OCI-LY7 (cell line): ENCODE measurements around the gene EPHA8. TPM values are rescaled to one million over a fixed set of nuclear protein-coding genes. Genes with fewer than 3 reads are reported as not detected.

Source experiments
- BruUV-seq: library from RNA; stranded (reverse); fragments of 400-500 nt; replicated peaks from 2 replicates; lab custom pipeline; 2021; lab: Mats Ljungman, UMichigan
- CTCF ChIA-PET: fragments of 300-600 bp; sonication (Branson Sonifier 250); formaldehyde crosslinking; loops from one replicate; lab custom pipeline; 2022; ENCODE audit warnings: antibody characterized with exemption; ENCODE audit not compliant: unreplicated experiment; lab: Charles Lee
- POLR2A ChIA-PET: fragments of 300-600 bp; sonication (Branson Sonifier 250); formaldehyde crosslinking; loops from one replicate; lab custom pipeline; 2022; ENCODE audit warnings: antibody characterized with exemption; lab: Charles Lee
- DNase-seq: peaks from one replicate; pipeline ENCODE4 v3.0.0-alpha.2; 2015; ENCODE audit warnings: low spot score
- H2AFZ ChIP-seq: fragments of 200-600 bp; sonication (generic), shearing (Covaris generic); 2 replicates; pipeline ENCODE4 v1.6.1; 2014; ENCODE audit warnings: mild to moderate bottlenecking, antibody characterized with exemption, low read length, moderate library complexity
- H3K27ac ChIP-seq: fragments of 200-600 bp; sonication (generic); 2 replicates; pipeline ENCODE4 v1.5.1; 2014; ENCODE audit warnings: mixed run types, low read depth, mild to moderate bottlenecking, moderate library complexity, low read length, inconsistent platforms; ENCODE audit not compliant: poor library complexity, severe bottlenecking
- H3K36me3 ChIP-seq: fragments of 200-600 bp; sonication (generic); 2 replicates; pipeline ENCODE4 v1.6.1; 2014; ENCODE audit warnings: mild to moderate bottlenecking, antibody characterized with exemption, low read length, moderate library complexity, mixed read lengths; ENCODE audit not compliant: insufficient read depth
- H3K4me1 ChIP-seq: fragments of 200-600 bp; sonication (generic); 2 replicates; pipeline ENCODE4 v1.5.1; 2014; ENCODE audit warnings: mild to moderate bottlenecking, low read length; ENCODE audit not compliant: insufficient read depth, poor library complexity, severe bottlenecking
- H3K4me2 ChIP-seq: fragments of 200-600 bp; sonication (generic); 2 replicates; pipeline ENCODE4 v1.6.1; 2014; ENCODE audit warnings: mild to moderate bottlenecking, low read length
- H3K4me3 ChIP-seq: fragments of 200-600 bp; sonication (generic); 2 replicates; pipeline ENCODE4 v1.5.1; 2014; ENCODE audit warnings: mild to moderate bottlenecking, low read depth, low read length; ENCODE audit not compliant: poor library complexity, severe bottlenecking
- H3K79me2 ChIP-seq: fragments of 200-600 bp; sonication (generic); 2 replicates; pipeline ENCODE4 v1.6.1; 2016; ENCODE audit warnings: low read depth, mild to moderate bottlenecking, low read length, moderate library complexity, mixed read lengths; ENCODE audit not compliant: insufficient read depth
- H3K9me2 ChIP-seq: fragments of 200-600 bp; sonication (generic); 2 replicates; pipeline ENCODE4 v1.6.1; 2016; ENCODE audit warnings: mild to moderate bottlenecking, low read length, mixed read lengths; ENCODE audit not compliant: insufficient read depth
- H3K9me3 ChIP-seq: fragments of 200-600 bp; sonication (generic); 2 replicates; pipeline ENCODE4 v1.6.1; 2014; ENCODE audit warnings: mild to moderate bottlenecking, mixed run types, low read length, mixed read lengths
- H4K20me1 ChIP-seq: fragments of 200-600 bp; sonication (generic); 2 replicates; pipeline ENCODE4 v1.6.1; 2014; ENCODE audit warnings: mild to moderate bottlenecking, antibody characterized with exemption, low read length, moderate library complexity, mixed read lengths; ENCODE audit not compliant: insufficient read depth
- EZH2phosphoT487 ChIP-seq: fragments of 200-600 bp; sonication (generic); IDR thresholded peaks from 2 replicates; pipeline ENCODE4 v1.6.1; 2018; ENCODE audit warnings: low read depth, borderline replicate concordance, mild to moderate bottlenecking, mixed run types, antibody characterized with exemption, low read length, moderate library complexity, mixed read lengths
- intact Hi-C: fragments of 100-400 bp; cut with micrococcal nuclease; formaldehyde crosslinking; loops from one replicate; pipeline ENCODE4 v1.10.0; 2022; ENCODE audit not compliant: unreplicated experiment
- total RNA-seq, 2 experiments: library from RNA; depleted of rRNA in 1 of 2; stranded (reverse); fragments of >200 nt in 1 of 2; shearing (Covaris generic) in 1 of 2; gene quantifications; 2 replicates each; pipeline ENCODE4 v1.2.3, GENCODE V29; 2014 to 2022
- TF ChIP-seq, protein P1 (sequence below): fragments of 200-600 bp; sonication (generic); conservative IDR thresholded peaks from 2 replicates; pipeline ENCODE4 v1.5.1; 2014; ENCODE audit warnings: mild to moderate bottlenecking, antibody characterized with exemption, low read length, moderate library complexity, mixed read lengths

Gene EPHA8
- total RNA-seq, 2 experiments from 2014 or later: not detected

GRCh38 chr1:22602060-22602740, 38.9 kb downstream of the EPHA8 start:
- H3K27ac ChIP-seq: no peak overlapping the region
- no peak overlapping the region for H3K4me3 ChIP-seq
- H3K9me3 ChIP-seq: no peaks in the 10 kb centered on the region
- no peak overlapping the region for H2AFZ ChIP-seq
- intact Hi-C loops: no loop called here
- H3K79me2 ChIP-seq: no peaks in the 10 kb centered on the region
- no peaks in the 10 kb centered on the region for H3K36me3 ChIP-seq
- POLR2A ChIA-PET: no interaction called here
- no TSS peak for BruUV-seq
- H3K4me1 ChIP-seq: no peaks in the 10 kb centered on the region
- no peak overlapping the region for H3K4me2 ChIP-seq
- no peaks in the 10 kb centered on the region for H4K20me1 ChIP-seq
- CTCF ChIA-PET: no interaction called here
- no peak for DNase-seq
- no peak for TF ChIP-seq EZH2phosphoT487
- TF ChIP-seq, protein P1, sequence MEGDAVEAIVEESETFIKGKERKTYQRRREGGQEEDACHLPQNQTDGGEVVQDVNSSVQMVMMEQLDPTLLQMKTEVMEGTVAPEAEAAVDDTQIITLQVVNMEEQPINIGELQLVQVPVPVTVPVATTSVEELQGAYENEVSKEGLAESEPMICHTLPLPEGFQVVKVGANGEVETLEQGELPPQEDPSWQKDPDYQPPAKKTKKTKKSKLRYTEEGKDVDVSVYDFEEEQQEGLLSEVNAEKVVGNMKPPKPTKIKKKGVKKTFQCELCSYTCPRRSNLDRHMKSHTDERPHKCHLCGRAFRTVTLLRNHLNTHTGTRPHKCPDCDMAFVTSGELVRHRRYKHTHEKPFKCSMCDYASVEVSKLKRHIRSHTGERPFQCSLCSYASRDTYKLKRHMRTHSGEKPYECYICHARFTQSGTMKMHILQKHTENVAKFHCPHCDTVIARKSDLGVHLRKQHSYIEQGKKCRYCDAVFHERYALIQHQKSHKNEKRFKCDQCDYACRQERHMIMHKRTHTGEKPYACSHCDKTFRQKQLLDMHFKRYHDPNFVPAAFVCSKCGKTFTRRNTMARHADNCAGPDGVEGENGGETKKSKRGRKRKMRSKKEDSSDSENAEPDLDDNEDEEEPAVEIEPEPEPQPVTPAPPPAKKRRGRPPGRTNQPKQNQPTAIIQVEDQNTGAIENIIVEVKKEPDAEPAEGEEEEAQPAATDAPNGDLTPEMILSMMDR: no peak
- no peaks in the 10 kb centered on the region for H3K9me2 ChIP-seq

DNA sequence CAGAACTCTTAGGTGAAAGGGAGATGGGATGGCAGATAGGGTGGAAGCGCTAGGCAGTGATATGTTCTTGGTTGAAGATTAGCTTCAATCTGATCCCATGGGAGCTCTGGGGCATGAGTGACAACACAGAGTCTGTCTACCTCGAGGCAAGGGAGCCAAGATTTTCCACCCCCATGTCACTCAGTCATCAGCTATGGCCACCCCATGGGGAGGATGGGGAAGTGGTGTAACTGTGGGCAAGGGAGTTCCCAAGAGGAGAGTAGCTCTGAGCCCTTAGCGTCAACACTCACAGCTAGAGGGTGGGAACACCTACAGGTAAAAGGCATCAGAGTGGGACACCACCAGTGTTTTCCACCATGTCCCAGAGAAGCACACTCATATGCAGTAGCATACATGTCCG, 42.9 kb downstream of the EPHA8 start:
- ChIA-PET POLR2A (no interaction called here), CTCF (no interaction called here)
- Histone ChIP-seq H2AFZ (no peak overlapping the region), H3K4me2 (no peak overlapping the region), H3K36me3 (no peaks in the 10 kb centered on the region), H3K9me3 (no peaks in the 10 kb centered on the region), H3K27ac (no peak overlapping the region), H3K4me3 (no peak overlapping the region), H3K9me2 (no peaks in the 10 kb centered on the region), H4K20me1 (no peaks in the 10 kb centered on the region), H3K79me2 (no peaks in the 10 kb centered on the region), H3K4me1 (no peaks in the 10 kb centered on the region)
- no peak for TF ChIP-seq EZH2phosphoT487
- TF ChIP-seq, protein P1: no peak
- intact Hi-C loops: no loop called here
- DNase-seq: no peak
- BruUV-seq: no TSS peak

DNA sequence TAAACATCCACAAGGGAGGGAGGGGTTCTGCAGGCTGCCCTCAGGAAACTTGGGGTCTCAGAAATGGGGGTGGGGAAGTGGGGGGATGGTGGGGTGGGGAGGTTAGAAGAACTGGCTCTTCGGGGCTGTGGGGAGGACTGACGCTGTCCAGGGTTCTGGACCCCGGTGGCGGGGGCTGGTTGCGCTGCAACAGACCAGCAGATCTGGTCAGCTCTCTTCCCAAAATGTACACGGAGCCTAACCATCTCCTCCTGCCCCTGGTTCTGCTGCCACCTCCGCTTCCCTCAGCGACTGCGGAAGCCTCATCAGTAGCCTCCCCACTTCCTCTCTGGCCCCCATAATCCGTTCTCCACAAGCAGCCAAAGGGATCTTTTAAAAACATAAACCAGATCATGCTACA, 43.9 kb downstream of the EPHA8 start:
- no peak for DNase-seq
- ChIA-PET CTCF (no interaction called here), POLR2A (no interaction called here)
- H3K36me3 ChIP-seq: no peaks in the 10 kb centered on the region
- H3K79me2 ChIP-seq: no peaks in the 10 kb centered on the region
- no TSS peak for BruUV-seq
- H4K20me1 ChIP-seq: no peaks in the 10 kb centered on the region
- no peak overlapping the region for H3K27ac ChIP-seq
- no peak overlapping the region for H3K4me2 ChIP-seq
- no peak overlapping the region for H3K4me3 ChIP-seq
- H3K9me2 ChIP-seq: no peaks in the 10 kb centered on the region
- TF ChIP-seq, protein P1: no peak
- TF ChIP-seq EZH2phosphoT487: no peak
- H2AFZ ChIP-seq: no peak overlapping the region
- no peaks in the 10 kb centered on the region for H3K9me3 ChIP-seq
- H3K4me1 ChIP-seq: no peaks in the 10 kb centered on the region
- intact Hi-C loops: no loop called here
